Trophoblast cell (in vitro differentiated cells and primary cell): ENCODE results near the gene GNAI2.

Source experiments
- DNase-seq, 2 donors: peaks; one replicate each; pipeline ENCODE4 v3.0.0-alpha.2; 2016
- H2AFZ ChIP-seq: 2 replicates; pipeline ENCODE4 v1.6.1; 2013; ENCODE audit warnings: low read length, moderate library complexity, mild to moderate bottlenecking; ENCODE audit not compliant: insufficient read depth, poor library complexity
- H2AK5ac ChIP-seq: 2 replicates; pipeline ENCODE4 v1.6.1; 2013; ENCODE audit warnings: mild to moderate bottlenecking, low read length
- H2BK120ac ChIP-seq: 2 replicates; pipeline ENCODE4 v1.6.1; 2013; ENCODE audit warnings: low read length, mild to moderate bottlenecking, moderate library complexity; ENCODE audit not compliant: insufficient read depth, poor library complexity
- H2BK12ac ChIP-seq: 2 replicates; pipeline ENCODE4 v1.6.1; 2013; ENCODE audit warnings: mild to moderate bottlenecking, low read length, moderate library complexity
- H2BK5ac ChIP-seq: 2 replicates; pipeline ENCODE4 v1.6.1; 2013; ENCODE audit warnings: low read length, low read depth, moderate library complexity, mild to moderate bottlenecking; ENCODE audit not compliant: poor library complexity
- H3K14ac ChIP-seq: 2 replicates; pipeline ENCODE4 v1.6.1; 2013; ENCODE audit warnings: mild to moderate bottlenecking, low read length
- H3K18ac ChIP-seq: 2 replicates; pipeline ENCODE4 v1.6.1; 2013; ENCODE audit warnings: mild to moderate bottlenecking, low read length
- H3K23ac ChIP-seq: 2 replicates; pipeline ENCODE4 v1.6.1; 2013; ENCODE audit warnings: low read length
- H3K27ac ChIP-seq: 2 replicates; pipeline ENCODE4 v1.5.1; 2013; ENCODE audit warnings: low read depth, mild to moderate bottlenecking, inconsistent platforms, low read length, moderate library complexity
- H3K27me3 ChIP-seq: 2 replicates; pipeline ENCODE4 v1.6.1; 2013; ENCODE audit warnings: inconsistent platforms, mild to moderate bottlenecking, low read length, moderate library complexity; ENCODE audit not compliant: insufficient read depth
- H3K36me3 ChIP-seq, 2 experiments: 1 replicate in 1 of 2; 2 replicates in 1 of 2; pipeline ENCODE4 v1.6.1; 2013; ENCODE audit warnings: low read length in 2 of 2, mild to moderate bottlenecking in 2 of 2, moderate library complexity in 1 of 2; ENCODE audit not compliant: insufficient read depth in 2 of 2, control insufficient read depth in 1 of 2
- H3K4ac ChIP-seq: 2 replicates; pipeline ENCODE4 v1.6.1; 2013; ENCODE audit warnings: low read depth, mild to moderate bottlenecking, low read length, moderate library complexity
- H3K4me1 ChIP-seq, 2 experiments: 1 replicate in 1 of 2; 2 replicates in 1 of 2; pipeline ENCODE4 v1.6.1; 2013; ENCODE audit warnings: low read length in 2 of 2, mild to moderate bottlenecking in 2 of 2, moderate library complexity in 1 of 2; ENCODE audit not compliant: insufficient read depth in 2 of 2, control insufficient read depth in 1 of 2
- H3K4me2 ChIP-seq: 2 replicates; pipeline ENCODE4 v1.6.1; 2013; ENCODE audit warnings: inconsistent platforms, mild to moderate bottlenecking, low read length, moderate library complexity
- H3K4me3 ChIP-seq: 2 replicates; pipeline ENCODE4 v1.5.1; 2013; ENCODE audit warnings: mild to moderate bottlenecking, low read depth, low read length, inconsistent platforms
- H3K79me1 ChIP-seq: one replicate; pipeline ENCODE4 v1.6.1; 2013; ENCODE audit warnings: low read length
- H3K79me2 ChIP-seq: 2 replicates; pipeline ENCODE4 v1.6.1; 2013; ENCODE audit warnings: low read length, mild to moderate bottlenecking; ENCODE audit not compliant: control insufficient read depth, insufficient read depth, poor library complexity
- H3K9ac ChIP-seq: 2 replicates; pipeline ENCODE4 v1.6.1; 2013; ENCODE audit warnings: mild to moderate bottlenecking, low read length
- H3K9me3 ChIP-seq: 2 replicates; pipeline ENCODE4 v1.6.1; 2013; ENCODE audit warnings: low read depth, mild to moderate bottlenecking, control low read depth, inconsistent platforms, low read length; ENCODE audit not compliant: insufficient read depth
- H4K12ac ChIP-seq: 2 replicates; pipeline ENCODE4 v1.6.1; 2013; ENCODE audit warnings: low read depth, mild to moderate bottlenecking, low read length, moderate library complexity
- H4K8ac ChIP-seq: 2 replicates; pipeline ENCODE4 v1.6.1; 2013; ENCODE audit warnings: low read depth, mild to moderate bottlenecking, low read length, moderate library complexity
- H4K91ac ChIP-seq: one replicate; pipeline ENCODE4 v1.6.1; 2013; ENCODE audit warnings: low read depth, mild to moderate bottlenecking, low read length, moderate library complexity
- WGBS: extraction: QIAGEN DNeasy Blood & Tissue Kit; methylation state at CpG from one replicate; pipeline ENCODE4 v1.1.7; 2013; ENCODE audit warnings: missing lambda C conversion rate; ENCODE audit not compliant: insufficient read length, insufficient coverage; ENCODE audit errors: extremely low coverage; 5-methylcytosine and 5-hydroxymethylcytosine counted together

GNAI2 gene

GRCh38 chr3:50236484-50237132 lies 604 bp downstream of the GNAI2 start:
- peak overlapping the region; percentile 90 for H3K4ac ChIP-seq
- peak overlapping the region; percentile 69 for H2AFZ ChIP-seq
- peak overlapping the region; percentile 94 for H3K9ac ChIP-seq
- peak overlapping the region; percentile 26 for H4K8ac ChIP-seq
- H2BK5ac ChIP-seq: peak overlapping the region; percentile 21
- H3K4me2 ChIP-seq: peak overlapping the region; percentile 79
- H3K79me1 ChIP-seq: peaks cover 8% of the 10 kb centered on the region
- H3K23ac ChIP-seq: no peak overlapping the region
- peak in 1 of 2 donors; percentile 34 for DNase-seq
- peak overlapping the region; percentile 85 for H4K91ac ChIP-seq
- H2BK12ac ChIP-seq: no peak overlapping the region
- H4K12ac ChIP-seq: peak overlapping the region; percentile 47
- H3K27ac ChIP-seq: peak overlapping the region; percentile 32
- no peaks in the 10 kb centered on the region for H3K9me3 ChIP-seq
- H3K79me2 ChIP-seq: peaks cover 22% of the 10 kb centered on the region
- peak overlapping the region; percentile 88 for H3K4me3 ChIP-seq
- H3K14ac ChIP-seq: peak overlapping the region; percentile 90
- H2BK120ac ChIP-seq: peak overlapping the region; percentile 84
- H2AK5ac ChIP-seq: peak overlapping the region; percentile 76
- peaks cover 10 to 12% of the 10 kb centered on the region in 2 experiments for H3K36me3 ChIP-seq
- no peaks in the 10 kb centered on the region for H3K27me3 ChIP-seq
- H3K4me1 ChIP-seq: peaks cover 17 to 24% of the 10 kb centered on the region in 2 experiments
- no CpG with 5 or more reads among the region's 13 CpGs for WGBS
- peak overlapping the region; percentile 81 for H3K18ac ChIP-seq

GRCh38 chr3:50237133-50237651 lies 1.2 kb downstream of the GNAI2 start:
- H3K79me1 ChIP-seq: peaks cover 8% of the 10 kb centered on the region
- H4K91ac ChIP-seq: peak overlapping the region; percentile 31
- peaks cover 10 to 12% of the 10 kb centered on the region in 2 experiments for H3K36me3 ChIP-seq
- no peaks in the 10 kb centered on the region for H3K9me3 ChIP-seq
- peak overlapping the region; percentile 3 for H2BK120ac ChIP-seq
- peaks cover 21 to 26% of the 10 kb centered on the region in 2 experiments for H3K4me1 ChIP-seq
- H3K4me2 ChIP-seq: peak overlapping the region; percentile 79
- no peaks in the 10 kb centered on the region for H3K27me3 ChIP-seq
- no peak overlapping the region for H2BK12ac ChIP-seq
- peak overlapping the region; percentile 51 for H4K8ac ChIP-seq
- no peak overlapping the region for H3K23ac ChIP-seq
- H4K12ac ChIP-seq: no peak overlapping the region
- peak overlapping the region; percentile 88 for H3K4me3 ChIP-seq
- no CpG with 5 or more reads among the region's 7 CpGs for WGBS
- peak overlapping the region; percentile 5 for H2BK5ac ChIP-seq
- DNase-seq: no peak
- peak overlapping the region; percentile 81 for H3K18ac ChIP-seq
- peak overlapping the region; percentile 30 for H3K9ac ChIP-seq
- peak overlapping the region; percentile 14 for H2AFZ ChIP-seq
- peaks cover 22% of the 10 kb centered on the region for H3K79me2 ChIP-seq
- peak overlapping the region; percentile 33 for H2AK5ac ChIP-seq
- peak overlapping the region; percentile 90 for H3K14ac ChIP-seq
- no peak overlapping the region for H3K27ac ChIP-seq
- H3K4ac ChIP-seq: peak overlapping the region; percentile 90

- H4K8ac ChIP-seq: peak overlapping the region; percentile 51
- no peak overlapping the region for H3K23ac ChIP-seq
- peak overlapping the region; percentile 33 for H2AK5ac ChIP-seq
- H2BK12ac ChIP-seq: no peak overlapping the region
- H3K79me2 ChIP-seq: peaks cover 22% of the 10 kb centered on the region
- peak overlapping the region; percentile 79 for H3K4me2 ChIP-seq
- peak overlapping the region; percentile 5 for H2BK5ac ChIP-seq
- H3K14ac ChIP-seq: peak overlapping the region; percentile 90
- H4K12ac ChIP-seq: peak overlapping the region; percentile 12
- no CpG with 5 or more reads among the region's 31 CpGs for WGBS
- DNase-seq: peak; percentile 86 to 87
- no peak overlapping the region for H2BK120ac ChIP-seq
- H3K4me3 ChIP-seq: peak overlapping the region; percentile 88
- H3K4me1 ChIP-seq: peaks cover 28 to 32% of the 10 kb centered on the region in 2 experiments
- H3K9ac ChIP-seq: peak overlapping the region; percentile 44
- H3K36me3 ChIP-seq: peaks cover 10 to 12% of the 10 kb centered on the region in 2 experiments
- peak overlapping the region; percentile 24 for H3K27ac ChIP-seq
- H4K91ac ChIP-seq: peak overlapping the region; percentile 31
- no peaks in the 10 kb centered on the region for H3K9me3 ChIP-seq
- H3K79me1 ChIP-seq: peaks cover 8% of the 10 kb centered on the region
- H3K18ac ChIP-seq: peak overlapping the region; percentile 20
- no peak overlapping the region for H2AFZ ChIP-seq
- H3K27me3 ChIP-seq: no peaks in the 10 kb centered on the region
- H3K4ac ChIP-seq: peak overlapping the region; percentile 90
Observed at GRCh38 chr3:50237754-50238548, 1.9 kb downstream of the GNAI2 start.

GRCh38 chr3:50238549-50239026 lies 2.6 kb downstream of the GNAI2 start:
- Histone ChIP-seq H3K4me1 (peaks cover 32 to 38% of the 10 kb centered on the region in 2 experiments), H3K4ac (no peak overlapping the region), H3K27me3 (no peaks in the 10 kb centered on the region), H4K91ac (no peak overlapping the region), H3K14ac (no peak overlapping the region), H3K9ac (no peak overlapping the region), H2BK12ac (no peak overlapping the region), H3K9me3 (no peaks in the 10 kb centered on the region), H3K27ac (no peak overlapping the region), H3K4me3 (no peak overlapping the region), H3K23ac (no peak overlapping the region), H3K36me3 (peaks cover 10 to 12% of the 10 kb centered on the region in 2 experiments), H3K79me2 (peaks cover 22% of the 10 kb centered on the region), H3K18ac (peak overlapping the region; percentile 0), H3K79me1 (peaks cover 8% of the 10 kb centered on the region), H2AK5ac (no peak overlapping the region), H2BK5ac (no peak overlapping the region), H2AFZ (no peak overlapping the region), H4K12ac (no peak overlapping the region), H2BK120ac (no peak overlapping the region), H4K8ac (no peak overlapping the region), H3K4me2 (peak overlapping the region; percentile 79)
- no peak for DNase-seq
- WGBS: no CpG with 5 or more reads among the region's 7 CpGs
